GM12878 (cell line): Measurements from ENCODE around the gene FREY1. TPM values are rescaled to one million over a fixed set of nuclear protein-coding genes. Genes with fewer than 3 reads are reported as not detected.

Source experiments
- ATAC-seq: fragments of 200-7000 bp; cut with Tn5 transposase; 3 replicates; pipeline ENCODE4 v1.9.1; 2020; ENCODE audit warnings: mild to moderate bottlenecking, moderate library complexity
- BruUV-seq: library from RNA; stranded (reverse); fragments of 400-500 nt; replicated peaks from 2 replicates; lab custom pipeline; 2021; lab: Mats Ljungman, UMichigan
- CTCF ChIA-PET: fragments of 300-600 bp; sonication (Branson Sonifier 250); formaldehyde crosslinking; extraction: SDS; loops from one replicate; lab custom pipeline; 2021; ENCODE audit warnings: inconsistent platforms; lab: Yijun Ruan, JAX
- POLR2A ChIA-PET: fragments of 350-600 bp; formaldehyde crosslinking; extraction: SDS; loops from one replicate; lab custom pipeline; 2021; ENCODE audit warnings: inconsistent platforms; lab: Charles Lee
- RAD21 ChIA-PET: fragments of 300-600 bp; sonication (Branson Sonifier 250); formaldehyde crosslinking; loops from one replicate; lab custom pipeline; 2023; ENCODE audit warnings: antibody characterized with exemption; ENCODE audit not compliant: unreplicated experiment; lab: Charles Lee
- SMC1A ChIA-PET: fragments of 300-600 bp; sonication (Branson Sonifier 250); formaldehyde crosslinking; loops from one replicate; lab custom pipeline; 2023; ENCODE audit not compliant: unreplicated experiment, uncharacterized antibody; lab: Charles Lee
- DNase-seq: peaks from one replicate; pipeline ENCODE4 v3.0.0-alpha.2; 2011; ENCODE audit warnings: low read depth, low spot score
- FAIRE-seq: peaks from 3 replicates; lab custom pipeline; 2011; peaks lifted over from hg19 to GRCh38; lab: Jason Lieb, UNC
- H2AFZ ChIP-seq: 2 replicates; pipeline ENCODE4 v1.6.0; 2011; ENCODE audit warnings: low read depth, low read length, control low read depth; ENCODE audit not compliant: control insufficient read depth
- H3K27ac ChIP-seq: 2 replicates; pipeline ENCODE4 v1.5.1; 2011; ENCODE audit warnings: control low read depth; ENCODE audit not compliant: control insufficient read depth, insufficient read depth
- H3K27me3 ChIP-seq, 2 experiments: replicated peaks in 1 of 2; 2 replicates each; pipeline versions ENCODE4 v1.6.0 to v1.6.1; 2011; ENCODE audit warnings: low read length in 1 of 2; ENCODE audit not compliant: control insufficient read depth in 2 of 2, insufficient read depth in 2 of 2
- H3K36me3 ChIP-seq, 2 experiments: 2 replicates each; pipeline ENCODE4 v1.5.1; 2011; ENCODE audit warnings: low read length in 1 of 2; ENCODE audit not compliant: control insufficient read depth in 2 of 2, insufficient read depth in 2 of 2
- H3K4me1 ChIP-seq: 2 replicates; pipeline ENCODE4 v1.6.1; 2011; ENCODE audit warnings: mild to moderate bottlenecking, low read length, moderate library complexity, mixed read lengths; ENCODE audit not compliant: control insufficient read depth, insufficient read depth
- H3K4me2 ChIP-seq: 2 replicates; pipeline ENCODE4 v1.6.0; 2011; ENCODE audit warnings: control low read depth; ENCODE audit not compliant: control insufficient read depth, insufficient read depth
- H3K4me3 ChIP-seq: fragments of 200-600 bp; sonication (generic); 2 replicates; pipeline ENCODE4 v1.5.1; 2016
- H3K79me2 ChIP-seq: 2 replicates; pipeline ENCODE4 v1.6.0; 2011; ENCODE audit warnings: low read length; ENCODE audit not compliant: control insufficient read depth, insufficient read depth
- H3K9ac ChIP-seq: 2 replicates; pipeline ENCODE4 v1.8.0; 2011; ENCODE audit warnings: low read length, control low read depth, mixed read lengths; ENCODE audit not compliant: control insufficient read depth, insufficient read depth
- H3K9me3 ChIP-seq: replicated peaks from 3 replicates; pipeline ENCODE4 v1.5.1; 2011; ENCODE audit warnings: mild to moderate bottlenecking, low read length; ENCODE audit not compliant: control insufficient read depth, insufficient read depth
- H4K20me1 ChIP-seq: 2 replicates; pipeline ENCODE4 v1.6.0; 2011; ENCODE audit not compliant: control insufficient read depth, insufficient read depth
- BRCA1 ChIP-seq: IDR thresholded peaks from 2 replicates; pipeline ENCODE4 v1.6.1; 2011; ENCODE audit warnings: low read depth, low read length, improper control_type of control experiment
- CHD1 ChIP-seq: IDR thresholded peaks from 2 replicates; pipeline ENCODE4 v1.6.1; 2012; ENCODE audit warnings: low read depth, low read length, improper control_type of control experiment
- ELK1 ChIP-seq: IDR thresholded peaks from 2 replicates; pipeline ENCODE4 v1.6.1; 2012; ENCODE audit warnings: low read depth, low read length, improper control_type of control experiment
- IRF5 ChIP-seq: fragments of 450-650 bp; IDR thresholded peaks from 2 replicates; pipeline ENCODE4 v1.6.1; 2017; ENCODE audit warnings: borderline replicate concordance
- NFYA ChIP-seq: IDR thresholded peaks from 2 replicates; pipeline ENCODE4 v1.6.1; 2011; ENCODE audit warnings: low read depth, mild to moderate bottlenecking, low read length, improper control_type of control experiment, borderline replicate concordance
- NRF1 ChIP-seq: conservative IDR thresholded peaks from 2 replicates; pipeline ENCODE4 v1.6.1; 2011; ENCODE audit warnings: mild to moderate bottlenecking, low read depth, low read length, improper control_type of control experiment
- ZZZ3 ChIP-seq: IDR thresholded peaks from 2 replicates; pipeline ENCODE4 v1.6.1; 2011; ENCODE audit warnings: low read depth; ENCODE audit not compliant: control insufficient read depth, insufficient read length
- WGBS: methylation state at CpG from one replicate; pipeline ENCODE4 v1.1.6; 2016; ENCODE audit warnings: low lambda C conversion rate; ENCODE audit not compliant: insufficient replicate concordance, insufficient coverage; ENCODE audit errors: missing lambda C conversion rate; 5-methylcytosine and 5-hydroxymethylcytosine counted together
- in situ Hi-C: fragments of 300-500 bp; cut with MboI; formaldehyde crosslinking; loops from 9 replicates; pipeline ENCODE4 v1.14.3; 2018; ENCODE audit warnings: mixed read lengths
- intact Hi-C: fragments of 100-400 bp; cut with micrococcal nuclease; formaldehyde crosslinking; loops from one replicate; pipeline ENCODE4 v1.14.2; 2022; ENCODE audit not compliant: unreplicated experiment
- polyA plus RNA-seq, 11 experiments: library from polyadenylated mRNA; depleted of rRNA in 4 of 11; unstranded in 6 of 11; stranded (reverse) in 5 of 11; fragments of >200 nt; fragmentation: Nextera tagmentation in 4 of 11; fragmentation: Illumina TruSeq in 1 of 11; extraction: Ambion mirVana in 4 of 11; extraction: Trizol in 1 of 11; gene quantifications; 1 replicate in 1 of 11; 2 replicates in 10 of 11; pipeline versions ENCODE4 v1.2.1 to v1.2.3, GENCODE V29; 2011 to 2016; ENCODE audit warnings: inconsistent platforms in 2 of 11, missing spikeins in 2 of 11, low read depth in 1 of 11
- total RNA-seq, 4 experiments: library from RNA; depleted of rRNA in 3 of 4; stranded (reverse); fragments of >200 nt in 3 of 4; fragmentation: Illumina TruSeq in 1 of 4; extraction: Trizol in 1 of 4; gene quantifications; 2 replicates each; pipeline versions ENCODE4 v1.2.1 to v1.2.3, GENCODE V29; 2013 to 2021

FREY1 gene
- total and polyA plus RNA-seq, 10 of the 15 experiments (the other 5 are each of a cell fraction or from before 2014, with no cell fraction given) = 0.13 to 1.7 (median 0.39) TPM; not detected in 3

- peaks cover 8 to 20% of the 10 kb centered on the region in 2 experiments for H3K36me3 ChIP-seq
These were observed 48.2 kb downstream of the FREY1 start for GRCh38 chr11:45858751-45859398.

More at GRCh38 chr11:45858751-45859398, 48.2 kb downstream of the FREY1 start:
- ATAC-seq (no peak), DNase-seq (no peak), FAIRE-seq (no peak)
- intact Hi-C loops = no loop called here
- ChIA-PET RAD21 (no interaction called here), SMC1A (interaction anchor here (0.6 to 1.6 kb wide), 2 partner anchors 87 to 154 kb away, joined by 3 to 4 read pairs; no protein-coding TSS in a partner anchor), CTCF (interaction anchor here (1.2 to 1.4 kb wide), 2 partner anchors 16 to 87 kb away, joined by 5 read pairs; no protein-coding TSS in a partner anchor), POLR2A (interaction anchor here (1.2 kb wide), 1 partner anchor 16 kb away, joined by 3 read pairs; no protein-coding TSS in a partner anchor)
- H2AFZ ChIP-seq = no peak overlapping the region
- peaks cover 2% of the 10 kb centered on the region; the same call in 1 of the 2 replicates for H3K79me2 ChIP-seq
- no peak for TF ChIP-seq NRF1
- no peak for TF ChIP-seq ELK1
- no peak for TF ChIP-seq CHD1
- TF ChIP-seq ZZZ3 = no peak
- no peak for TF ChIP-seq BRCA1
- no peak for TF ChIP-seq IRF5
- TF ChIP-seq NFYA = no peak
- no peak overlapping the region for H3K27ac ChIP-seq
- in situ Hi-C loops = no loop called here
- H3K9me3 ChIP-seq = no peaks in the 10 kb centered on the region
- no TSS peak for BruUV-seq
- no peak overlapping the region for H3K4me3 ChIP-seq
- no peaks in the 10 kb centered on the region for H3K27me3 ChIP-seq
- H3K4me2 ChIP-seq = no peak overlapping the region
- H4K20me1 ChIP-seq = no peaks in the 10 kb centered on the region; the same call in none of the 2 replicates
- WGBS = 73% methylated on average over 5 of the region's 5 CpGs
- H3K9ac ChIP-seq = no peak overlapping the region
- H3K4me1 ChIP-seq = no peaks in the 10 kb centered on the region; the same call in 1 of the 2 replicates
